Thymus (tissue), 11 donors: Measurements from ENCODE around the gene SLC66A2. TPM values are rescaled to one million over a fixed set of nuclear protein-coding genes. Genes with fewer than 3 reads are reported as not detected.
"Not testable (repeated sequence)": the region's sequence is repeated elsewhere in the genome, so short reads cannot be mapped to it uniquely, and the experiment has no call there.

ENCODE experiments used
- DNase-seq, 9 donors: peaks; one replicate each; pipeline ENCODE4 v3.0.0-alpha.2; 2013; ENCODE audit warnings: low spot score in 9 of 9, low read depth in 6 of 9, missing footprints in 1 of 9
- H3K27ac ChIP-seq, 2 donors: one replicate each; pipeline ENCODE4 v1.5.1; 2013; ENCODE audit warnings: control low read depth in 1 of 2, low read depth in 1 of 2, low read length in 1 of 2, mild to moderate bottlenecking in 1 of 2, moderate library complexity in 1 of 2
- H3K27me3 ChIP-seq, 2 donors: one replicate each; pipeline ENCODE4 v1.5.1; 2013; ENCODE audit warnings: low read length in 1 of 2; ENCODE audit not compliant: control insufficient read depth in 2 of 2, insufficient read depth in 1 of 2
- H3K36me3 ChIP-seq, 2 donors: one replicate each; pipeline ENCODE4 v1.5.1; 2013; ENCODE audit warnings: low read length in 1 of 2, mild to moderate bottlenecking in 1 of 2, moderate library complexity in 1 of 2; ENCODE audit not compliant: control insufficient read depth in 2 of 2, insufficient read depth in 2 of 2
- H3K4me1 ChIP-seq, 2 donors: one replicate each; pipeline ENCODE4 v1.5.1; 2013; ENCODE audit warnings: low read length in 2 of 2; ENCODE audit not compliant: control insufficient read depth in 2 of 2, insufficient read depth in 2 of 2
- H3K4me3 ChIP-seq, 2 donors: one replicate each; pipeline ENCODE4 v1.5.1; 2013; ENCODE audit warnings: low read length in 2 of 2, control low read depth in 1 of 2, mild to moderate bottlenecking in 1 of 2
- H3K9me3 ChIP-seq, 2 donors: one replicate each; pipeline ENCODE4 v1.5.1; 2013; ENCODE audit warnings: low read length in 1 of 2, mild to moderate bottlenecking in 1 of 2; ENCODE audit not compliant: control insufficient read depth in 2 of 2, insufficient read depth in 1 of 2
- WGBS: extraction: QIAGEN DNeasy Blood & Tissue Kit; methylation state at CpG from one replicate; pipeline ENCODE4 v1.1.7; 2013; 5-methylcytosine and 5-hydroxymethylcytosine counted together
- polyA plus RNA-seq: library from polyadenylated mRNA; stranded (reverse); fragments of 200-250 nt; gene quantifications from one replicate; pipeline ENCODE4 v1.2.3, GENCODE V29; 2013
- total RNA-seq: library from RNA; stranded (reverse); fragments of 120-200 nt; gene quantifications from one replicate; pipeline ENCODE4 v1.2.4, GENCODE V29; 2013
- donor health status: healthy.

The SLC66A2 gene
- total and polyA plus RNA-seq, 2 donors = 19.9 to 91.3 TPM

GRCh38 chr18:79865951-79866350, 85.5 kb downstream of the SLC66A2 start:
- H3K4me1 ChIP-seq, DNase-seq, H3K4me3 ChIP-seq, H3K27me3 ChIP-seq, H3K36me3 ChIP-seq, H3K27ac ChIP-seq: not testable (repeated sequence)
- H3K9me3 ChIP-seq = peaks cover 0 to 13% of the 10 kb centered on the region in 2 donors
- WGBS = 79% methylated on average over 3 of the region's 3 CpGs

GRCh38 chr18:79864955-79865354, 86.5 kb downstream of the SLC66A2 start:
- 93% methylated on average over 4 of the region's 4 CpGs for WGBS
- not testable (repeated sequence) for H3K4me3 ChIP-seq, H3K36me3 ChIP-seq, H3K27me3 ChIP-seq, H3K27ac ChIP-seq, H3K4me1 ChIP-seq, DNase-seq
- H3K9me3 ChIP-seq = peaks cover 0 to 13% of the 10 kb centered on the region in 2 donors

GRCh38 chr18:79864006-79864725, 87.3 kb downstream of the SLC66A2 start:
- WGBS = 87% methylated on average over 74 of the region's 74 CpGs

GRCh38 chr18:79863161-79864005, 88.1 kb downstream of the SLC66A2 start:
- WGBS = 82% methylated on average over 102 of the region's 102 CpGs
- no peak for DNase-seq
- Histone ChIP-seq H3K27ac (no peak overlapping the region), H3K4me1 (no peaks in the 10 kb centered on the region), H3K27me3 (peaks cover 0 to 3% of the 10 kb centered on the region in 2 donors), H3K4me3 (no peak overlapping the region), H3K36me3 (no peaks in the 10 kb centered on the region), H3K9me3 (peaks cover 0 to 13% of the 10 kb centered on the region in 2 donors)

More at GRCh38 chr18:79864006-79864725, 87.3 kb downstream of the SLC66A2 start:
- no peak overlapping the region for H3K4me3 ChIP-seq
- H3K4me1 ChIP-seq = no peaks in the 10 kb centered on the region
- H3K27me3 ChIP-seq = peaks cover 0 to 3% of the 10 kb centered on the region in 2 donors
- DNase-seq = no peak
- H3K27ac ChIP-seq = no peak overlapping the region
- H3K36me3 ChIP-seq = no peaks in the 10 kb centered on the region
- peaks cover 0 to 13% of the 10 kb centered on the region in 2 donors for H3K9me3 ChIP-seq

GRCh38 chr18:79862562-79862961, 88.9 kb downstream of the SLC66A2 start:
- WGBS = 97% methylated on average over 15 of the region's 15 CpGs
- peaks cover 0 to 13% of the 10 kb centered on the region in 2 donors for H3K9me3 ChIP-seq
- H3K27me3 ChIP-seq = peaks cover 0 to 3% of the 10 kb centered on the region in 2 donors
- H3K36me3 ChIP-seq = no peaks in the 10 kb centered on the region
- H3K27ac ChIP-seq = no peak overlapping the region
- DNase-seq = no peak
- no peak overlapping the region for H3K4me3 ChIP-seq
- no peaks in the 10 kb centered on the region for H3K4me1 ChIP-seq

GRCh38 chr18:79861687-79862086, 89.8 kb downstream of the SLC66A2 start:
- Histone ChIP-seq H3K4me3 (no peak overlapping the region), H3K27ac (no peak overlapping the region), H3K27me3 (peaks cover 0 to 3% of the 10 kb centered on the region in 2 donors), H3K4me1 (no peaks in the 10 kb centered on the region), H3K36me3 (no peaks in the 10 kb centered on the region), H3K9me3 (peaks cover 0 to 13% of the 10 kb centered on the region in 2 donors)
- no peak for DNase-seq
- WGBS = 90% methylated on average over 2 of the region's 2 CpGs

- H3K4me3 ChIP-seq = no peak overlapping the region
- H3K36me3 ChIP-seq = no peaks in the 10 kb centered on the region
- DNase-seq = no peak
- WGBS = 90% methylated on average over 7 of the region's 7 CpGs
- H3K27me3 ChIP-seq = peaks cover 0 to 3% of the 10 kb centered on the region in 2 donors
- H3K27ac ChIP-seq = no peak overlapping the region
- H3K9me3 ChIP-seq = peaks cover 0 to 13% of the 10 kb centered on the region in 2 donors
- H3K4me1 ChIP-seq = no peaks in the 10 kb centered on the region
Observed at GRCh38 chr18:79859314-79859713, 92.1 kb downstream of the SLC66A2 start.

- no peaks in the 10 kb centered on the region for H3K4me1 ChIP-seq
- no peak overlapping the region for H3K4me3 ChIP-seq
- H3K9me3 ChIP-seq = peaks cover 0 to under 1% of the 10 kb centered on the region in 2 donors
- DNase-seq = no peak
- no peak overlapping the region for H3K27ac ChIP-seq
- 82% methylated on average over 14 of the region's 14 CpGs for WGBS
- no peaks in the 10 kb centered on the region for H3K36me3 ChIP-seq
- H3K27me3 ChIP-seq = no peaks in the 10 kb centered on the region
Observed at GRCh38 chr18:79857082-79857671, 94.3 kb downstream of the SLC66A2 start.
